Tibial nerve (tissue), 4 donors: Measurements from ENCODE around the gene MARS2. TPM values are rescaled to one million over a fixed set of nuclear protein-coding genes. Genes with fewer than 3 reads are reported as not detected.
"Not testable (repeated sequence)": the region's sequence is repeated elsewhere in the genome, so short reads cannot be mapped to it uniquely, and the experiment has no call there.

Experiments
- DNase-seq, 2 donors: peaks; one replicate each; pipeline ENCODE4 v3.0.0-alpha.2; 2019; ENCODE audit warnings: low spot score in 2 of 2
- H3K27ac ChIP-seq, 4 donors: fragments of 200-600 bp; sonication (generic) in 3 of 4; one replicate each; pipeline ENCODE4 v1.5.1; 2017 to 2019; ENCODE audit warnings: mild to moderate bottlenecking in 1 of 4
- H3K27me3 ChIP-seq, 2 donors: fragments of 200-600 bp; sonication (generic) in 1 of 2; one replicate each; pipeline versions ENCODE4 v1.5.1 to v1.6.0; 2017 to 2019
- H3K36me3 ChIP-seq, 3 donors: fragments of 200-600 bp; sonication (generic); one replicate each; pipeline ENCODE4 v1.5.1; 2018 to 2019
- H3K4me1 ChIP-seq, 4 donors: fragments of 200-600 bp; sonication (generic) in 3 of 4; one replicate each; pipeline ENCODE4 v1.5.1; 2017 to 2019
- H3K4me3 ChIP-seq, 4 donors: fragments of 200-600 bp; sonication (generic) in 3 of 4; one replicate each; pipeline ENCODE4 v1.5.1; 2017 to 2019; ENCODE audit warnings: mild to moderate bottlenecking in 1 of 4, moderate library complexity in 1 of 4
- H3K9me3 ChIP-seq, 4 donors: fragments of 200-600 bp; sonication (generic) in 3 of 4; one replicate each; pipeline ENCODE4 v1.5.1; 2017 to 2019
- EP300 ChIP-seq, 2 donors: sonication (generic); formaldehyde crosslinking; IDR thresholded peaks; one replicate each; pipeline ENCODE4 v1.6.1; 2017; ENCODE audit warnings: antibody characterized with exemption in 2 of 2, mild to moderate bottlenecking in 1 of 2
- POLR2A ChIP-seq, 2 donors: fragments of 450-650 bp; IDR thresholded peaks; one replicate each; pipeline ENCODE4 v1.6.1; 2017; ENCODE audit warnings: antibody characterized with exemption in 2 of 2, mild to moderate bottlenecking in 2 of 2, moderate library complexity in 2 of 2
- WGBS, 2 donors: methylation state at CpG; one replicate each; pipeline ENCODE4 v1.1.5; 2018; 5-methylcytosine and 5-hydroxymethylcytosine counted together
- total RNA-seq, 4 donors: library from RNA; depleted of rRNA; stranded (reverse); fragments of >200 nt; gene quantifications; one replicate each; pipeline ENCODE4 v1.1.0, GENCODE V29; 2016
- TF ChIP-seq, protein P1 (sequence below), 5 experiments: fragments of 200-600 bp in 3 of 5; fragments of 450-650 bp in 2 of 5; sonication (generic) in 3 of 5; IDR thresholded peaks; one replicate each; pipeline ENCODE4 v1.5.1; 2016 to 2019; ENCODE audit warnings: antibody characterized with exemption in 5 of 5, mild to moderate bottlenecking in 3 of 5, moderate library complexity in 2 of 5

The MARS2 gene
- total RNA-seq, 4 donors from 2014 or later = 5.7 to 8.0 (median 6.9) TPM

DNA sequence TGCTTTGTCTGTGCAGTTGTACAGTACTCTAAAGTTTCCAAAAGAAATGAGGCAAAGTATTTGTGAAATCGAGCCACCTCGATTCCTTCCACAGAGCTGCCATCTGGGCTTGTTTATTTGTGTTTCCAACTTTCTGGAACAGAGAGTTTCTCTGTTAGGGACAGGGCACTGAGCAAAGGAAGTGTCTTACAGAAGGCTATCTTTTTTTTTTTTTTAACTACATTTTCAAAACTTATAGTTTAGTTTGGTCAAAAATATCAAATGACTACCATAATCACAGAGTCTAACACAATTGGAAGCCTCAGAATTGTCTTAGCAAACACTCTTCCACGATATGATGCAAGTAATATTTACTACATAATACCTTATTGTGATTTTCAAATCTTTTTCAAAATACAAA, 30.6 kb upstream of the MARS2 start:
- WGBS, 2 donors = 10% methylated on average over 3 of the region's 3 CpGs
- Histone ChIP-seq H3K27me3 (no peaks in the 10 kb centered on the region), H3K4me3 (peak overlapping the region; percentile 32 to 56 (median 38)), H3K36me3 (peaks cover 0 to 21% (median 0%) of the 10 kb centered on the region in 3 donors), H3K27ac (peak overlapping the region; percentile 48 to 94 (median 91)), H3K4me1 (peaks cover 0 to 38% (median 10%) of the 10 kb centered on the region in 4 donors), H3K9me3 (peaks cover 0 to 7% (median 0%) of the 10 kb centered on the region in 4 donors)
- TF ChIP-seq POLR2A (IDR thresholded peaks at IDR 0.05) (no peak), EP300 (IDR thresholded peaks at IDR 0.05) (peak; percentile 33 to 79)
- DNase-seq = no peak

GRCh38 chr2:197675246-197675645, 29.9 kb upstream of the MARS2 start, which contains the start of gene RFTN2:
Gene RFTN2 (minus strand): TSS chr2:197675587. CDS start chr2:197675458, 129 bp downstream.
- peaks cover 0 to 38% (median 10%) of the 10 kb centered on the region in 4 donors for H3K4me1 ChIP-seq
- peaks cover 0 to 16% (median 0%) of the 10 kb centered on the region in 3 donors for H3K36me3 ChIP-seq
- no peak for DNase-seq
- H3K27me3 ChIP-seq = no peaks in the 10 kb centered on the region
- 0 to 14% methylated on average over 3 of the region's 3 CpGs for WGBS, 2 donors
- H3K4me3 ChIP-seq = peak within 1 kb of the TSS; percentile 32 to 56 (median 38)
- TF ChIP-seq POLR2A (IDR thresholded peaks at IDR 0.05) = no peak
- TF ChIP-seq, protein P1, sequence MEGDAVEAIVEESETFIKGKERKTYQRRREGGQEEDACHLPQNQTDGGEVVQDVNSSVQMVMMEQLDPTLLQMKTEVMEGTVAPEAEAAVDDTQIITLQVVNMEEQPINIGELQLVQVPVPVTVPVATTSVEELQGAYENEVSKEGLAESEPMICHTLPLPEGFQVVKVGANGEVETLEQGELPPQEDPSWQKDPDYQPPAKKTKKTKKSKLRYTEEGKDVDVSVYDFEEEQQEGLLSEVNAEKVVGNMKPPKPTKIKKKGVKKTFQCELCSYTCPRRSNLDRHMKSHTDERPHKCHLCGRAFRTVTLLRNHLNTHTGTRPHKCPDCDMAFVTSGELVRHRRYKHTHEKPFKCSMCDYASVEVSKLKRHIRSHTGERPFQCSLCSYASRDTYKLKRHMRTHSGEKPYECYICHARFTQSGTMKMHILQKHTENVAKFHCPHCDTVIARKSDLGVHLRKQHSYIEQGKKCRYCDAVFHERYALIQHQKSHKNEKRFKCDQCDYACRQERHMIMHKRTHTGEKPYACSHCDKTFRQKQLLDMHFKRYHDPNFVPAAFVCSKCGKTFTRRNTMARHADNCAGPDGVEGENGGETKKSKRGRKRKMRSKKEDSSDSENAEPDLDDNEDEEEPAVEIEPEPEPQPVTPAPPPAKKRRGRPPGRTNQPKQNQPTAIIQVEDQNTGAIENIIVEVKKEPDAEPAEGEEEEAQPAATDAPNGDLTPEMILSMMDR (IDR thresholded peaks at IDR 0.05) = no peak
- no peak for TF ChIP-seq EP300 (IDR thresholded peaks at IDR 0.05)
- peaks cover 0 to 5% (median 0%) of the 10 kb centered on the region in 4 donors for H3K9me3 ChIP-seq
- H3K27ac ChIP-seq = peak within 1 kb of the TSS; percentile 48 to 94 (median 91)

GRCh38 chr2:197675711-197676188, 29.4 kb upstream of the MARS2 start:
- TF ChIP-seq, protein P1 (IDR thresholded peaks at IDR 0.05) = peak in 3 of 5 experiments; percentile 29 to 63 (median 45)
- TF ChIP-seq POLR2A (IDR thresholded peaks at IDR 0.05) = peak in 1 of 2 donors; percentile 55
- TF ChIP-seq EP300 (IDR thresholded peaks at IDR 0.05) = peak in 1 of 2 donors; percentile 78
- peaks cover 0 to 38% (median 10%) of the 10 kb centered on the region in 4 donors for H3K4me1 ChIP-seq
- 8 to 10% methylated on average over 6 of the region's 6 CpGs for WGBS, 2 donors
- H3K27ac ChIP-seq = peak overlapping the region; percentile 48 to 94 (median 91)
- peaks cover 0 to 11% (median 0%) of the 10 kb centered on the region in 3 donors for H3K36me3 ChIP-seq
- H3K4me3 ChIP-seq = peak overlapping the region; percentile 32 to 56 (median 38)
- peak in 1 of 2 donors; percentile 22 for DNase-seq
- H3K27me3 ChIP-seq = no peaks in the 10 kb centered on the region
- H3K9me3 ChIP-seq = peaks cover 0 to 1% (median 0%) of the 10 kb centered on the region in 4 donors

- Histone ChIP-seq H3K36me3 (no peaks in the 10 kb centered on the region), H3K4me1 (peaks cover 0 to 38% (median 10%) of the 10 kb centered on the region in 4 donors), H3K27me3 (no peaks in the 10 kb centered on the region), H3K27ac (peak overlapping the region; percentile 48 to 94 (median 91)), H3K9me3 (no peaks in the 10 kb centered on the region), H3K4me3 (no peak overlapping the region)
- 91 to 93% methylated on average over 3 of the region's 3 CpGs for WGBS, 2 donors
- DNase-seq = no peak
- TF ChIP-seq EP300 (IDR thresholded peaks at IDR 0.05) (no peak), POLR2A (IDR thresholded peaks at IDR 0.05) (no peak)
- TF ChIP-seq, protein P1 (IDR thresholded peaks at IDR 0.05) = no peak
Observed at GRCh38 chr2:197677056-197677455, 28.1 kb upstream of the MARS2 start.

GRCh38 chr2:197677483-197677882, 27.7 kb upstream of the MARS2 start:
- peaks cover 0 to 34% (median 9%) of the 10 kb centered on the region in 4 donors for H3K4me1 ChIP-seq
- H3K27ac ChIP-seq = peak overlapping the region in 3 of 4 donors; percentile 13 to 91 (median 91)
- TF ChIP-seq POLR2A (IDR thresholded peaks at IDR 0.05) (no peak), EP300 (IDR thresholded peaks at IDR 0.05) (no peak)
- TF ChIP-seq, protein P1 (IDR thresholded peaks at IDR 0.05) = no peak
- no peaks in the 10 kb centered on the region for H3K9me3 ChIP-seq
- WGBS, 2 donors = 44 to 49% methylated on average over 2 of the region's 2 CpGs
- no peak for DNase-seq
- no peaks in the 10 kb centered on the region for H3K36me3 ChIP-seq
- H3K27me3 ChIP-seq = no peaks in the 10 kb centered on the region
- no peak overlapping the region for H3K4me3 ChIP-seq

DNA sequence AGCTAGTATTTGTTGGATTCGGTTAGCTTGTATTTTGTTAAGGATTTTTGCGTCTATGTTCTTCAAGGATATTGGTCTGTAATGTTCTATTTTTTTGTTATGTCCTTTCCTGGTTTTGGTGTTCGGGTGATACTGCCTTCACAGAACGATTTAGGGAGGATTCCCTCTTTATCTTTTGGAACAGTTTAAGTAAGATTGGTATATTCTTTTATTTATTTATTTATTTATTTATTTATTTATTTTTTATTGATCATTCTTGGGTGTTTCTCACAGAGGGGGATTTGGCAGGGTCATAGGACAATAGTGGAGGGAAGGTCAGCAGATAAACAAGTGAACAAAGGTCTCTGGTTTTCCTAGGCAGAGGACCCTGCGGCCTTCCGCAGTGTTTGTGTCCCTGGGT, 10.0 kb upstream of the MARS2 start:
- DNase-seq, H3K9me3 ChIP-seq, H3K4me3 ChIP-seq, H3K27me3 ChIP-seq, H3K27ac ChIP-seq, H3K36me3 ChIP-seq, H3K4me1 ChIP-seq: not testable (repeated sequence)
- WGBS, 2 donors = 95 to 96% methylated on average over 4 of the region's 6 CpGs

GRCh38 chr2:197695971-197696370, 9.2 kb upstream of the MARS2 start:
- not testable (repeated sequence) for H3K4me3 ChIP-seq, H3K9me3 ChIP-seq, H3K27ac ChIP-seq, H3K36me3 ChIP-seq, DNase-seq, H3K4me1 ChIP-seq, H3K27me3 ChIP-seq
- 94 to 98% methylated on average over 9 to 13 of the region's 30 CpGs for WGBS, 2 donors

- not testable (repeated sequence) for DNase-seq, H3K27me3 ChIP-seq, H3K36me3 ChIP-seq, H3K27ac ChIP-seq, H3K4me1 ChIP-seq, H3K9me3 ChIP-seq, H3K4me3 ChIP-seq
- 95 to 97% methylated on average over 18 of the region's 29 CpGs for WGBS, 2 donors
Observed at GRCh38 chr2:197696571-197696970, 8.6 kb upstream of the MARS2 start.

DNA sequence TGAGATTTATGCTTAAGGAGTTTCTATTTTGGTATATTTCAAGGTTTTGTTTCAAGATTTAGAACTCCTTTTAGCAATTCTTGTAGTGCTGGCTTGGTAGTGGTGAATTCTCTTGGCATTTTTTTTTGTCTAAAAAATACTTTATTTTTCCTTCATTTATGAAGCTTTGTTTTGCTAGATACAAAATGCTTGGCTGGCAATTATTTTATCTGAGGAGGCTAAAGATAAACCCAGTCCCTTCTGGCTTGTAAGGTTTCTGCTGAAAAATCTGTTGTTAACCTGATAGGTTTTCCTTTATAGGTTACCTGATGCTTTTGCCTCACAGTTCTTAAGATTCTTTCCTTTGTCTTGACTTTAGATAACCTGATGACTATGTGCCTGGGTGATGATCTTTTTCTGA, 5.4 kb upstream of the MARS2 start:
- not testable (repeated sequence) for H3K9me3 ChIP-seq, H3K36me3 ChIP-seq, H3K27me3 ChIP-seq, H3K4me1 ChIP-seq, H3K27ac ChIP-seq, DNase-seq, H3K4me3 ChIP-seq
